Caki2 (cell line): Measurements from ENCODE around the gene SHISA2. TPM values are rescaled to one million over a fixed set of nuclear protein-coding genes. Genes with fewer than 3 reads are reported as not detected.

Experiments used
- DNase-seq: peaks from one replicate; pipeline ENCODE4 v3.0.0-alpha.2; 2015; ENCODE audit warnings: low read depth
- in situ Hi-C: cut with HindIII; loops from 2 replicates; pipeline ENCODE4 v1.10.0; 2016; ENCODE audit warnings: low sequenced_read_pairs, low pct_unique_long_range_greater_than_20kb, mixed read lengths
- total RNA-seq: library from RNA; depleted of rRNA; stranded (reverse); fragments of >200 nt; shearing (Covaris generic); gene quantifications from 2 replicates; pipeline ENCODE4 v1.2.3, GENCODE V29; 2014; ENCODE audit warnings: low replicate concordance

SHISA2 gene
- total RNA-seq, 1 experiment from 2014 or later = 148 TPM

DNA sequence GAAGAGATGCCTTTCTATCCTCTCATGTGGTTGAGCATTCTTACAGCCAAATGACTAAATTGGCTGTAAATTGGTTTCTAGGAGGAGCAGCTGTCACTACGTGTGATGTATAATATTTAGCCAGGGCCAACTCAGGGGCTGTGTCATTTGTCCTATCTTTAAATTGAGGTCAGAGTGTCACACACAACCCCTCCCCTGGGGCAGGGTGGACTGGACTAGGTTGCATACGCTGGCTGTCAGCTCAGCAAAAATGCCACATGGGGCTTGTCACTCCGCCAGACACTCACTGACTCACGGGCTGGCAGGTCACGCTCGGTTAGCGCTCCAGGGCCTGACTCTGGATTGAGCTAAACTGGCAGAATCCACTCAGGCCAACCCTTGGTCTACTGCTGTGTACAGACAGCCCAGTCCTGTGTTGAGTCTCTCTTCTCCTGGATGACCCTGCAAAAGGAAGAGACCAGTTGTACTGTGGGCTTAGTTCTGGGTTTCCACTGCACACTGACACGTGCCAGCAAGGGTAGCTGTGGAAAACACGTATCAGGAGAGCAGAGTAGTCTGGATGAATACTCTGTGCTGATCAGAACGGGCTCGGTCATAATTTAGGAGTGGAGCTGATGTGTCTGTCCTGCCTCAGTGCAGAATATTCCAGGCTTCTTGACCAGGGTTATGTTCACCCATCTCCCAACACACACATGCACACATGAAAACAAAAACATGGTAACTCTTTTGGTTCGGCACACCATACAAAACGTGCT is 29.1 kb downstream of the SHISA2 start:
- DNase-seq = peak; percentile 97
- in situ Hi-C loops = no loop called here

DNA sequence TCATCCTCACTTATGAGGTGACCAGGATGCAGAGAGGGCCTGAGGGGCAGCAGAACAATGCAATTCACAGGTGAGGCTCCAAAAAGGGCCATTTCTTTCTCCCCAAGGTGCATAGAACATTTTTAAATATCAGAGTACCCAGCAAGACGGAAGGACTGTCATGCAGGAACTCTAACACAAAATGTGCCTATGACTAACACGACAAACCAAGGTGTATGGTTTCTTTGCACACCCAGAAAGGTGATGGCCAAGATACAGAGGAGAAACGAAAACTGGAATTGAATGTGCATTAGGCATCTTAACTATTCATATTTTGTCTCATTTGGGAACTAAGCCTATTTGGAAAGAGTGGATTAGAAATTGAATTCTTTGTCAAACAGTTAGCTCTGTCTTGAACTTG is 29.9 kb downstream of the SHISA2 start:
- no peak for DNase-seq
- in situ Hi-C loops = no loop called here

DNA sequence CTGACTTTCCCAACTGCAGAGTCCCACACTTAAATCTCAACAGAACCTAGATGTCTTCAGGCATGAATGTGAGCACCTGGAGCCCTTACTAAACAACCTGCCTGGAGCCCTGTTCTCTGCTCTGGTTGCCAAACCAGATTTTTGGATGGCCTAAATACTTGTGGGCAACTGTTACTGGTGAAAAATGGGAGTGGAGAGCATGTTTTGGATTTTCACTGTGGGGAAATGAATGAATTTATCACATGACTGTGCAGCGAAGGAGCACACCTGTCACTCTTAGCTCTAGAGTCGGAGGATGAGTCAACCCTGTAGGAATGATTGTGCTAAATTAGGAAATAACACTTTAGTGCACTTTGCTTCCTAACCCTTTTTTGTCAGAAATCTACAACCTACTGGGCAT is 30.3 kb downstream of the SHISA2 start:
- peak; percentile 31 for DNase-seq
- in situ Hi-C loops = no loop called here

DNA sequence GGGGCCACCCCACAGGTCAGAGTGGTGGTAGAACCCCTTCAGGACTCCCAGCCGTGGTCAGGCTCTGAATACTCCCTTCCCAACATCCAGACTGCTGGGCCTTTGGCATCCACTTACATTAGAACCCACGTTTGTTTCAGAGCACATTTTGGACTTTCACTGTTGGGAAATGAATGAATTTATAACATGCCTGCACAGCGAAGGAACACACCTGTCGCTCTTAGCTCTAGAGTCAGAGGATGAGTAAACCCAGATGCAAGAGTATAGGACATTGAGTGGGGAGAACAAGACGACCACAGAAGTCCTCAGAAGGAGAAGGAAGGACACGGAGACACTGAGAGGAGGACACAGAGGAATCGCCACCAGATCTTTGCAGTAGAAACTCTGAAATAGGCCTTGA is 30.9 kb downstream of the SHISA2 start:
- in situ Hi-C loops = no loop called here
- DNase-seq = no peak

DNA sequence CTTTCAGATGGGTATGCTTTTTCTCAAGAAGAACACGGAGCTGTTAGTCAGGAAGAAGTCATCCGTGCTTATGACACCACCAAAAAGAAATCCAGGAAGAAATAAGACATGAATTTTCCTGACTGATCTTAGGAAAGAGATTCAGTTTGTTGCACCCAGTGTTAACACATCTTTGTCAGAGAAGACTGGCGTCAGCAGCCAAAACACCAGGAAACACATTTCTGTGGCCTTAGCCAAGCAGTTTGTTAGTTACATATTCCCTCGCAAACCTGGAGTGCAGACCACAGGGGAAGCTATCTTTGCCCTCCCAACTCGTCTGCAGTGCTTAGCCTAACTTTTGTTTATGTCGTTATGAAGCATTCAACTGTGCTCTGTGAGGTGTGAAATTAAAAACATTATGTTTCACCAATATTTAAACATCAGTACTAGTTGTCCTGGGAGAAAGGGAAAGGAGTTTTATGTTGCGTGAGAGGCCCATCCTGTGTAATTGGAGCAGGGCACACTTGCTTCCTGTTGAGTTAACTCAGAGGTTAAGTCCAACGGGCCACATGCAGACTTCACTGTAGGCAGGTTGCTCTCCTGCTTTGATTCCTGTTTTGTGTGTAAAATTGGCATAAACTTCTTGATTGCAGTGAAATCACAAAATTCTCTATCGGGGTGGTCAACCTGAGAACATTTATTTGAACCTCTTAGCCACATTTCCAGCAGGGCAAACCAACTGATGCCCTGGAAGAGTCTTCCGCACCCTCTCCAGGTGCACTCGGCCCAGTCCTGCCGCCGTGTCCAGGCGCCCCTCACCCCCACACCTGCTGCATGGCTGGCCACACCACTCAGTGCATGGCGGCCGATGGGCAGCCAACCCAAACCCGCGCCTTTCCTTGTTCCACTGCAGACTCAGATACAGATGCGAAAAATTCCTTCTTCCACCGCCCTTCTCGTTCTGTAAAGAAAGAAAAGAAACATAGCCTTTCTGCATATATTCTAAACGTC is 31.6 kb downstream of the SHISA2 start:
- peak; percentile 98 for DNase-seq

DNA sequence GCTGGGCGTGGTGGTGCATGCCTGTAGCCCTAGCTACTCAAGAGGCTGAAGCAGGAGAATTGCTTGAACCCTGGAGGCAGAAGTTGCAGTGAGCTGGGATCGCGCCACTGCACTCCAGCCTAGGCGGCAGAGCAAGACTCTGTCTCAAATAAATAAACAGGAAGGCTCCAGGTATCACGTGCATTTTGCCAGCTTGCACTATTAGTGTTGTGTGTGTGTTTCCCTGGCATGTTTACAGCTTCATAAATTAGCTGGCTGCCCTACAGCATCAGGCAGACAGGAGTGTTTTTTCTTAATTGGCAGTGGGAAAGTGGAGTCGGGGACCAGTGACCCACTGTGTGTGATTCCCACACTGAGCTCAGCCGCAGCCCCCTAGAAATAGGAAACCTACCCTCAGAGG is 32.6 kb downstream of the SHISA2 start:
- in situ Hi-C loops = no loop called here
- no peak for DNase-seq

More for the DNA sequence above, 31.6 kb downstream of the SHISA2 start:
- in situ Hi-C loops = no loop called here

DNA sequence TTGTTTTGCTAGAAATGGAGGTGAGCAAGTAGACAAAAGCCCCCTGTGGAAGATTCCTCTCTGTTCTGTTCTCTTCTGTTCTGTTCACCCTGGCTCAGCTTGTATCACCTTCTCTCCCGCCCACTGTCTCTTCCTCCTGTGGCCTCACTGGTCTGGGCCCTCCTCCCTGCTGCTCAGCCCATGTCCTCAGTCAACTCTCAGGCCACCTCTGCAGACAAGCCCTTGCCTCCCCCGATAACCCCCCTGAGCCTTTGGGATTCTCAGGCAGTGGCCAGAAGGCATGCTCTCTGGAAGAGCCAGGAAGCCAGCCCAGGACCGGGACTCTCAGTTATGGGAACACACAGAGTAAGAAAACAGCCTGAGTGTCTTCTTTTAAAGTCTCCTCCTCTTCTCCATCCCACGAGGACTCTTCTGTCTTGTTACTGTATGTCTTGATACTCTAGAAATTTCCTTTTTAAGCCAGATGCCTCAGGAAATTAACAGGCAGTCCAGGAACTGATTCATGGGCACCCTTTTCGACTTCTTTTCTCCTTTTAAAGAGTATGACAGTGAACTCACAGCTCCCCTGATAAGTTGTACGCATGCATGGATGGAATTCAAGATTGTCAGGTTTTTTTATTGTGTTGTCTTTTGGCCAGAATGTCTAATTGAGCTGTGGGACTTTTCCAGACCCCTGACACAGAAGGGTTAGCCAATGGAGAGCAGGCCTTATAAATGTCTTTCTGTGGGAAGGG is 33.7 kb downstream of the SHISA2 start:
- no peak for DNase-seq
- in situ Hi-C loops = no loop called here

DNA sequence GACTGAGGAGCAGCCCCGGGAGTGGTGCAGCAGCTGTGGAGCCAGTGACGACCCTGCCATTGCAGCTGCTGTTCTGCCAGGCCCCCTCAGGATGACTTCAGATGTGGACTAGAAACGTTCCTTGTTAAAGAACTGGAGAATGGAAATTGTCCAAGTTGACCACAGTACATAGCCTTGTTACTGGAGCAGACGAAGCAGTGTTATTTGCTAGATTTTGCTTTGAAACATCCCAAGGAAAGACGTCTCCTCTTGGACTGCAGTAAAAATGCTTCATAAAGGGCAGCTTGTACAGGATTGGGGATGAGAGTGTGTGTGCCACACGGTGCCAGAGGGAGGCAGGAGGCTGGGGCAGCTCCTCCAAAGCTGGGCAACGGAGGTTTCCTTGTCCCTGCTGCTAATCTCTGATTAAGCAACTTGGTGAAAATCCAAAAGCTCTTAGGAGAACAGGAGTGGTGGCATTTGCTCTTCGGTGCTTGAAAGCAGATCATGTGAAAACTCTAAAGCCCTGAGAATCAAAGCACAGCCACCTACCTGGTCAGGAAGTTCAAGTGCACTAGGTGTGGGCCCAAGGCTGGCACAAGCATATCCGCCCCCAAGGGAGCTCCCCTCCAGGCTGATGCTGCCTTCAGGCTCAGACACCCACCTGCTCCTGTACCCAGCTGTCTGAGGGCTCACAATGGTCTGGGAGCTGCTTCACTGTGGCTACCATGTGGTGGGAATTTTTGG is 34.5 kb downstream of the SHISA2 start:
- DNase-seq = no peak
- in situ Hi-C loops = no loop called here

DNA sequence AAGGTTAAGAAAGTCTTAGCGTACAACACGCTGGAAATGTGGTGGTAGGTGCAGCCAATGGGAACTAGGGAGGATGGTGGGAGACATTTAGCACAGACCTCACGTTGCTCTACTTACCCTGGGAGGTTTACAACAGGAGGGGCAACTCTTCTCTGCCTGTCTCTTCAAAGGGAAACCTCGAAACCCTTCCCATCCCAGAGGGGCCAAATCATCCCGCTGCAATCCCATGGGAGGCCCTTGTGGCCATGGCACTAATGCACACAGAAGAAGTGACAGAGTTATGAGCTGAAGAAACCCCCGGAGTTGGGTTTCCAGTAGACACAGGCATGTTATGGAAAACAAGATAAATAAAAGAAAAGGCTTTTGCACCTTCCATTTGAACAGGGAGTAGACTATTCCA is 35.6 kb downstream of the SHISA2 start:
- DNase-seq = no peak
- in situ Hi-C loops = no loop called here

DNA sequence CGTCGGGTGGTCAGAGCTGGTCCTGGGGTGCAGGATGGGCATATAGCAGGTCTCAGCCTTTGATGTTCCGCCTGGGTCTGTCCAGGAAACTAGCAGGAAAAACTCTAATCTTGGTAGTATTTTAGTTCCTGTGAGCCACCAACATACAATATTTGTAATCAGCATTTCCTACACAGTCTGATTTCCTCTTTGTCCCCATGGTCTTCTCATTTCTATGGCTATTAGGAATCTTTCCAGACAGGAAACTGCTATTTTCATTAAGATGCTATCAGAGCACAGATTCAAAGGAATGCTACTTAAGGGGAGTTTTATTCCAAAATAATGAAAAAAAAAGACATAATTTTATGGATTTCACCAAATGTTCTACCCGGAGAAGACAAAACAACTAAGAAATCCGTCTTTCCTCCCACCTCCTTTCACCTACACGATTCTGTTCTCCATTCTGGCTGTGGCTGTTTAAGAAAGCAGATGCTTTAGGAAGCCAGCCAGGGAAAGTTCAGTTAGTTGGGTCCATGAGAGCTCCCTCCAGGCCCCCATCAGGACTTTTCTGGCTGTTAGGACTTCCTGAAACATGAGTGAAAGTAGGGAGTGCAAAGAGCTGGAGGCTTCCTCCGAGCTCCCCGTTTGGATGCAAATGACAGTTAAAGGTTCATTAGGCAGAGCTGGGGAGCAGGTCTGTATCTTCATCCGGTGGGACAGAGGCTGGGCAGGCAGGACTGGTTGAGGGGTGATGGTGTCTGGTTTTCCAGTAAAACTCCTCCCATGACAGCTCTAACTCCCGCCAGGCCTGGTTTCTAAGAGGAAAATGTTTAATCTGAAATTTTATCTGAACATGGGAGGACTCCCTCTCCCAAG is 36.3 kb downstream of the SHISA2 start:
- in situ Hi-C loops = no loop called here
- DNase-seq = no peak

DNA sequence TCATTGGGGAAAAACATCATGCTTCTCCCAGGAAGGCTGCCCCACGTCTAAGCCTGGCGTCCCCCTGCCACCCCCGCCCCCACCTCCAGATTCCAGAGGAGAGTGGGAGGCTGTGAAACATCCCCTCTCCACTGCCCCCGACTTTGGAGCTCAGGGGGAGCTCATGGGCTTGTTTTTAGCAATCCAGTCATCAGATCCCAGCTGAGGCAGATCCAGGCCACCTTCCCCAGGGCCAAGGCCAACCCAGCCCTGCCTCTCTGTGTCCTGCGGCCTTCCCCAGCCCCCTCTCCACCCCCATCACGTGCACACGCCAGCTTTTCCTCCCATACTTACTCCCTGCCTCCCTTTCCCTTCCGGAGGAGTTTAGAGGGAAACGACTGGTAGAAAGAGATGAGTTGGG is 38.8 kb downstream of the SHISA2 start:
- in situ Hi-C loops = no loop called here
- no peak for DNase-seq

DNA sequence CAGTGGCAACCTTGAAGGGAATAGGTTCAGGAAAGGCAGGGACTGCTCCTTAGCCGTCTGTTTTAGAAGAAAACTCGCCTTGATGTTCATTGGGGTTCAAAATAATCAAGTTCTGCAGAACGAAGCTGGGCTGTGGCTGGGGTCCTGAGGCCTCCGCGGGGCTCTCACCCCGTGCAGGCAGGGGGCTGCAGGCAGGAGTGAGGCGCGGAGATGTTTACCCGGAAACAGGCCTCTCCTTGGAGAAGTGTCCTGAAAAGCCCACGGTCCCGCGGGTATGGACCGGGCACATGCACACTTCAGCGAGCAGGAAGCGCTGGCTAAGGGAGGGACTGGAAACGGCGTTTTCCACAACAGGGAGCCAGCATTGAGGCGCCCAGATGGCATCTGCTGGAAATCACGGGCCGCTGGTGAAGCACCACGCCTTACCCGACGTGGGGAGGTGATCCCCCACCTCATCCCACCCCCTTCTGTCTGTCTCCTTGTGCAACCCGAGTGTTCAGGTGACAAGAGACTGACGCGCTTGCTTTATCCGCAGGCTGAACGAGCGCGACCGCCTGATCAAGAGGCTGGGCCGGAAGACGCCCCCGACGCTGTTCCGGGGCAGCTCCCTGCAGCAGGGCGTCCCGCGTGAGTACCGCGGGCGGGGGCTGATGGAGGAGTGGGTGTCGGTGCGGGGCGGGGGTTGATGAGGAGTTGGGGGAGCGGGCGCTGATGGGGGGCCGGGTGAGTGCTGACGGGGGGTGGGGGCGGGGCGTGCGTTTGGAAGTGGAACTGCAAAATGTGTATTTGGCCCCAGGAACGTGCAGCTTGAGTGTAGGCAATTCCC is 39.6 kb downstream of the SHISA2 start:
- DNase-seq = no peak
- in situ Hi-C loops = no loop called here

DNA sequence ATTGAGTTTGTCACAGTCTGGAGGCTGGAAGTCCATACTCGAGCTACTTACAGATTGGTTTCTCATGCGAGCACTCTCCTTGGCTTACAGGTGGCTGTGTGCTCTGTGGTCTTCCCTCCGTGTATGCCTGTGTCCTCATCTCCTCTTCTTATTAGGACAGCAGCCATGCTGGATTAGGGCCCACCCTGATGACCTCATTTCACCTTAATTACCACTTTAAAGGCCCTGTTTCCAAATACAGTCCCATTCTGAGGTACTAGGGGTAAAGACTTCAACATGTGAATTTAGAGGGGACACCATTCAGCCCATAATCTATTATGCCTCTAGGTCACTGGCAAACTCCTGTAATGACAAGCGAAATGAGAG is 40.6 kb downstream of the SHISA2 start:
- in situ Hi-C loops = no loop called here
- DNase-seq = no peak

DNA sequence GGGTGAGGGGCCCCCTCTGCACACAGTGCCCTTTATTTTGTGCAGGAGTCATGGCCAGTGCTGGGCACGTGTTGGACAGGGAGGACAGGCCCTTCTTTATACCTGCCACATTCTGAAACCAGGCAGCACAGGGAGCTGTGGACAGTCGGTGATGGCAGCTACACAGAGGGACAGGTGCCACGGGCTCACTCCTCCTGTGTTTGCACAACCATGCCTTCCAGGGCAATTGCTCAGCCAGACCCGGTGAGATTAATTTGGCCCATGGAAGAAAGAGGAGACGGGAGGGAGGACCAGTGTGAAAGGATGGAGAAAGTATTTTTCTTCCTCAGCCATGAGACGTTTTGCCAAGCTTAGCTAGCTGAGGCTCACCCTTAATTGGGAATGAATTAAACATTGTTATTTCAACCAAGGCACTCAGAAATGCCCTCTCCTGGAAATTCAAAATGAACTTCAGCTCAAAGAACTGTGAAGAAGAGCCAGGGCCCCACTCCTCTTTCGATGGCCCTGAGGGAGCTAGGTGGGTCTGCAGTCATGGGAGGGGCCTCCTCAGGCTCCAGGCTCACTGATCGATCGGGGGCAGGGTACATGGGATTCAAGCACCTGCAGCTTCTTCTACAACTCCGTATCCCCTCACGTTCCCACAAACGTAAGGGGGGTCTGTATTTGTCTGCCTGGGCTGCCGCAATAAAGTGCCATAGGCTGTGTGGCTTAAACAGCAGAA is 41.2 kb downstream of the SHISA2 start:
- DNase-seq = no peak
- in situ Hi-C loops = no loop called here

DNA sequence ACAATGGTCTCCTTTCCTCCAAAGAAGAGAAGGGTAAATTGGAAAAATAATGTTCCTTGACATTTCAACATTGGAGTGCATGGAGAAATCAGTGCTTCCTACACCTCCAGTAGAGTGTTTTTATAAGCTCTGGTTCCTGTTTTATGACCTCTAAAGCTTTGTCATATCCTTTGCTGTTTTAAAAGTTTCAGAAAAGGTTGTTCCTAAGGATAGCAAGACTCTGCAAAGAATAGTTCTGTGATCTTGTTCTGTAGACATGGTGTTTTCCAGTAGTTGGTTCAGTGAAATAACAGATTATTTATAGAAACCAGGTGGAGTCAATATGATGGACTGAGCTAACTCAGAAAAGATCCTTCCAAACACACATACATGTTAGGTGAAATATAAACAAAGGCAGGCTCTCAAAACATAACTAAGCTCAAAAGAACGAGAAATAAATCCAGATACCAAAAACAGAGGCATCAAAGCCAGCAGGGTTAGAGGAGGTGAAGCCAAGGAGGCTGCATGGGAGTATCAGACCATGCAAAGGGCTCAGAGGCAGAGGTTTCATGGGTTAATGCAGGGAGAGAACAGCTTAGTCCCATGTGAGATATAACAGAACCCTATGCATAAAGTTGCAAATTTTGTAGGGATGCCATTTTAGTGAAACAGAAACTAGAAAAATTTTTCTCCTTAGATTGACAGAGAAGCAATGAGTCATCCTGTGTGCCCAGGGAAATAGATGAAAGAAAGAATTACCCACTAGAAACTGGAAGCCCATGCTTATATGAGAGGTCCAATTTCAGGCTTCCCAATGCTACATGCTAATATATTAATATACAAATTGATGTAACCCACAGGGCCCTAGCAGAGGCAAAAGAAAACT is 44.3 kb downstream of the SHISA2 start:
- DNase-seq = no peak

More for the DNA sequence above, 44.3 kb downstream of the SHISA2 start:
- in situ Hi-C loops = no loop called here
